ENCODE data around the gene FIGN. TPM values are rescaled to one million over a fixed set of nuclear protein-coding genes. Genes with fewer than 3 reads are reported as not detected.

The FIGN gene
- total RNA-seq, 4 donors from 2014 or later = 3.7 to 14.1 (median 11.6) TPM

- no peak for TF ChIP-seq CTCF (IDR thresholded peaks at IDR 0.05; ENCODE audit: low read depth)
Measured at GRCh38 chr2:163717993-163718680, 17.7 kb downstream of the FIGN start.

- TF ChIP-seq CTCF (IDR thresholded peaks at IDR 0.05; ENCODE audit: low read depth) = no peak
Measured at GRCh38 chr2:163717515-163717914, 18.3 kb downstream of the FIGN start.

GRCh38 chr2:163716101-163716500 is 19.7 kb downstream of the FIGN start:
- TF ChIP-seq CTCF (IDR thresholded peaks at IDR 0.05; ENCODE audit: low read depth) = no peak

GRCh38 chr2:163715668-163716067 is 20.1 kb downstream of the FIGN start:
- TF ChIP-seq CTCF (IDR thresholded peaks at IDR 0.05; ENCODE audit: low read depth) = no peak

GRCh38 chr2:163715199-163715598 is 20.6 kb downstream of the FIGN start:
- no peak for TF ChIP-seq CTCF (IDR thresholded peaks at IDR 0.05; ENCODE audit: low read depth)

GRCh38 chr2:163713534-163714311 is 22.1 kb downstream of the FIGN start:
- TF ChIP-seq CTCF (IDR thresholded peaks at IDR 0.05; ENCODE audit: low read depth) = no peak

- TF ChIP-seq CTCF (IDR thresholded peaks at IDR 0.05; ENCODE audit: low read depth) = no peak
Measured at GRCh38 chr2:163711699-163712098, 24.1 kb downstream of the FIGN start.
